Rectal smooth muscle tissue (tissue), 1 donor: ENCODE measurements around the gene PIAS4.
"Not testable (repeated sequence)": the region's sequence is repeated elsewhere in the genome, so short reads cannot be mapped to it uniquely, and the experiment has no call there.

Source experiments
- H3K27ac ChIP-seq: one replicate; pipeline ENCODE4 v1.7.0; 2013; ENCODE audit warnings: low read depth, low read length, inconsistent platforms
- H3K27me3 ChIP-seq: one replicate; pipeline ENCODE4 v1.7.0; 2013; ENCODE audit warnings: low read length; ENCODE audit not compliant: control insufficient read depth, insufficient read depth
- H3K36me3 ChIP-seq: one replicate; pipeline ENCODE4 v1.7.0; 2013; ENCODE audit warnings: low read length; ENCODE audit not compliant: control insufficient read depth, insufficient read depth
- H3K4me1 ChIP-seq: one replicate; pipeline ENCODE4 v1.7.0; 2013; ENCODE audit warnings: low read length; ENCODE audit not compliant: control insufficient read depth, insufficient read depth
- H3K4me3 ChIP-seq: one replicate; pipeline ENCODE4 v1.7.0; 2013; ENCODE audit warnings: low read length
- H3K9ac ChIP-seq: one replicate; pipeline ENCODE4 v1.7.0; 2013; ENCODE audit warnings: low read length

PIAS4 gene

DNA sequence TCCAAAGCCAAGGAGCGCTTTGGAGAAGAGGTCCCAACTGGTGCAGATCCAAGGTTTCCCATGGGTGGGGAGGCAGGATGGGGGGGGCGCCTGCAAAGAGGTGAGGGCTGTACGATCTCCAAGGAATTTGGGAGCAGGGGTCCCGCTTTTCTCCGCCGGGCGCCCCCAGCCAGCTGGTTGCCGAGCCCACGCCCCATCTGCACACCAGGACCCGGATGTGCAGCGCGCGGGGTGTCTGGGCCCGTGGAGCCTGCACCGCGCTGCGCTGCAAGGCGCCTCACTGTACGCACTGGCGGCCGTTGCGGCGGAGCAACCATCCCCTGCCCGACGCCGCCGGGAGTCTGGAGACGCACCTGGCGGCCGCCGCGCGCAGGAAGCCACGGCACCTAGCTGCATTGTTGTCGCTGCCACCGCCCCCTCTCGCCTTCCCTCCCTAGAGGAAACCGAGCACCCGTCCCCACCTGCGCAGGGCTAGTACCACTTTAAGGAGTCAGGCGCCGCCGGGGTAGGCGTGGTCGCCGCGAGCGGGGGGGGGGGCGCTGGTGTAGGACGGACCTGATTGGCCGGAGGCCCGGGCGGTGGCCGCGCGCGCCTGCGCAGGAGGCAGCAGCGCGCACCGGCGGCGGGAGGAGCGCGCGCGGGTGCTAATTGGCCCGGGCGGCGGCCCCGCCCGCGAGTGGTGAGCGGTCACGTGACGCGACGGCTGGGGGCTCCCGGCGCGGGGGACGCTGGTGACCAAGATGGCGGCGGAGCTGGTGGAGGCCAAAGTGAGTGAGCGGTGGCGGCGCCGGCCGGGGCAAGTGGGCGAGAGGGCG lies at the start of gene PIAS4:
Gene PIAS4, plus strand, starts transcription at position 716 of the 815 bp plus-strand sequence. Its CDS starts 25 bp downstream, at position 741.
- H3K9ac ChIP-seq, result peak within 1 kb of the TSS; percentile 77
- H3K4me1 ChIP-seq, result peaks cover 33% of the 10 kb centered on the region
- peak within 1 kb of the TSS; percentile 89 for H3K27ac ChIP-seq
- peaks cover 2% of the 10 kb centered on the region for H3K36me3 ChIP-seq
- H3K27me3 ChIP-seq, result no peaks in the 10 kb centered on the region
- H3K4me3 ChIP-seq, result peak within 1 kb of the TSS; percentile 97

DNA sequence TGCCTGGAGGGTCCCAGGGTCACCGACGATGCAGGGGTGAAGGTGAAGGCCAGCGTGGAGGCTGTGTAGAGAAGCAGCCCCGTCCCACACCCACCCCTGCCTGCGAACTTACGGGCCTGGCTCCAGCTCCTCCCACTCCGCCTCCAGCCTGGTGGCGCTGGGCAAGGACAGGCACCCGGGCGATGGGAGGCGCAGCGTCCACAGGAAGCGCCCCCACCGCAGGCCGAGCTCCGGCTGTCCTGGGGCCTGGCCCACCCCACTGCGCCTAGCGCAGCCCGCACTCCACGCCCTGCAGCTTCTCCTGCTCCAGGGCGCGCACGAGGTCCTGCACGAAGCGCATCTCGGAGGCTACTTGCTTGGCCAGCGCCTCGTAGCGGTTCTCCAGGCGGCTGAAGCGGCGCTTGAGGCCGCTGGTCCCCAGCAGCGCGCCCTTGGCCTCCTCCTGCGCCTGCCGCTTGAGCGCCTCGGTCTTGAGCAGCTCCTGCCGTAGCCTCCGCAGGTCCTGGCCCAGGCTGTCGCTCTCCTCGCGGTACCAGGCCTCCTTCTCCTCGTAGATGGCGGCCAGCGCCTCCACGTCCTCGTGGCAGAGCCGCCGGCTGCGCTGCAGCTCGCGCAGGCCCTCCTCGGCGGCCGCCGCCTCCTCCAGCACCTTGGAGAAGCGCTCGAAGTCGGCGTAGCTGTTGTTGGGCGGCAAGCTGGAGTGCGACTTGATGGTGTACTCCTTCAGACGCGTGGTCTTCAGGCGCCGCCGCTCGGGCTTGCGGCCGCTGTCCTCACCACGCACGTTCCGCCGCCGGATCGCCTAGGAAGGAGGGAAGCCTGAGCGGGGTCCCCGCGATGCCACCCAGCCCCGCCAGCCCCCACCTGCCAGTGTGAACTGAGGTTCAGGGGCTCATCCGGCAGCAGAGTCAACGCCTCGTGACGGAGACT lies 48.4 kb upstream of the PIAS4 start:
- H3K4me1 ChIP-seq, result peaks cover 3% of the 10 kb centered on the region
- no peaks in the 10 kb centered on the region for H3K27me3 ChIP-seq
- H3K4me3 ChIP-seq, result no peak overlapping the region
- H3K27ac ChIP-seq, result no peak overlapping the region
- H3K9ac ChIP-seq, result no peak overlapping the region
- H3K36me3 ChIP-seq, result peaks cover 47% of the 10 kb centered on the region

GRCh38 chr19:3959766-3960131 lies 47.8 kb upstream of the PIAS4 start:
- Histone ChIP-seq H3K4me1 (no peaks in the 10 kb centered on the region), H3K9ac (no peak overlapping the region), H3K27ac (no peak overlapping the region), H3K4me3 (no peak overlapping the region), H3K36me3 (peaks cover 51% of the 10 kb centered on the region), H3K27me3 (no peaks in the 10 kb centered on the region)

DNA sequence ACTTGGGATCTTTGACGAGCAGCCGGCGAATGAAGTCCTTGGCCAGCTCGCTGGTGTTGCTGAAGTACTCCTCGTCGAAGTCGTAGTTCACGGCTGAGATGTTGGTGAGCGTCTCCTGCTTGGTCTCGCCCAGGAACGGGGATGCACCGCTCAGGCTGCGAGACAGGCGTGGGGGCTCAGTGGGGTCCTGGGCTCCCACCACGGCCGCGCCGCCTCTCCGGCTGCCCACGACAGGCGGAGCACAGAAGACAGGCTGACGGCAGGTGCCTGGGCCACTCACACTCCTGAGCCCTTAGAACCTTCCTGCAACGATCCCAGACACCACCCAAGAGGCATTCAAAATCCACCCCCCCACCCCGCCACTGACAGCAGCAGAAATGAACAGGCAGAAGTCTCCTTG lies 46.5 kb upstream of the PIAS4 start:
- Histone ChIP-seq H3K4me1 (peaks cover 4% of the 10 kb centered on the region), H3K4me3 (no peak overlapping the region), H3K27ac (no peak overlapping the region), H3K36me3 (peaks cover 47% of the 10 kb centered on the region), H3K27me3 (no peaks in the 10 kb centered on the region), H3K9ac (no peak overlapping the region)

DNA sequence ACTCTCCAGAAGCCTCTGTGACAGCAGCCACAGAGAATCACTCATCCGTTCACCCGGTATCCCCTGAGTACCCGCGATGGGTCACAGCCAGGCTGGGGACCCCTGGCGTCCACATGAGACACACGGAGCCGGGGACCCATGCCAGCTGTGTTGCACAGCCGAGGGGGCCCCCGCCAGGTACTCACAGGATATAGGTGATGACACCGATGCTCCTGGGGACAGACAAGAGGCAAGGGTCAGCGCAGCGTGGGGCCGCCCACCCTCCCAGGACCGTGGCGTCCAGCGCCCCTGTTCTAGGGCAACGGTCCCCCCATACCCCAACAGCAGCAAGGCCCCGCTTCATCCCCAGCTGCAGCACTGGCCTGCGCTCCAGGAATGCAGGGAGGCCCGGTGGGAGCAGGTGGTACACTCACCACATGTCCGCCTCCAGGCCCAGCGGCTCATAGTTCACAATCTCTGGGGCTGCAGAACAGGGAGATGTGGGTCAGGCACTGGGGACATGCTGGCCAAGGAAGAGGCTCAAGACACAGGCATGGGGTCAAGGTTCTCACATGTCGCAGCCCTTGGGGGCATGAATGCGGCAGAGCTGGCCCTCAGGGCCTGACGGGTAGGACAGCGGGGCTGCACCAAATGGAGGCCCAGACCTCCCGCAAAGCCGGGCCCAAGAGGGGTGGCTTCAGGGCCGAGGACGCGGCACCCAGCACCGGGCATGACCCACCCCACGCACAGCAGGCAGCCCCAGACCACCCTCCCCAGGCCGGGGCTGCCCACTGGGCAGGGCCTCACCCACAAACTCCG lies 43.9 kb upstream of the PIAS4 start:
- Histone ChIP-seq H3K27me3 (no peaks in the 10 kb centered on the region), H3K27ac (no peak overlapping the region), H3K36me3 (peaks cover 40% of the 10 kb centered on the region)

DNA sequence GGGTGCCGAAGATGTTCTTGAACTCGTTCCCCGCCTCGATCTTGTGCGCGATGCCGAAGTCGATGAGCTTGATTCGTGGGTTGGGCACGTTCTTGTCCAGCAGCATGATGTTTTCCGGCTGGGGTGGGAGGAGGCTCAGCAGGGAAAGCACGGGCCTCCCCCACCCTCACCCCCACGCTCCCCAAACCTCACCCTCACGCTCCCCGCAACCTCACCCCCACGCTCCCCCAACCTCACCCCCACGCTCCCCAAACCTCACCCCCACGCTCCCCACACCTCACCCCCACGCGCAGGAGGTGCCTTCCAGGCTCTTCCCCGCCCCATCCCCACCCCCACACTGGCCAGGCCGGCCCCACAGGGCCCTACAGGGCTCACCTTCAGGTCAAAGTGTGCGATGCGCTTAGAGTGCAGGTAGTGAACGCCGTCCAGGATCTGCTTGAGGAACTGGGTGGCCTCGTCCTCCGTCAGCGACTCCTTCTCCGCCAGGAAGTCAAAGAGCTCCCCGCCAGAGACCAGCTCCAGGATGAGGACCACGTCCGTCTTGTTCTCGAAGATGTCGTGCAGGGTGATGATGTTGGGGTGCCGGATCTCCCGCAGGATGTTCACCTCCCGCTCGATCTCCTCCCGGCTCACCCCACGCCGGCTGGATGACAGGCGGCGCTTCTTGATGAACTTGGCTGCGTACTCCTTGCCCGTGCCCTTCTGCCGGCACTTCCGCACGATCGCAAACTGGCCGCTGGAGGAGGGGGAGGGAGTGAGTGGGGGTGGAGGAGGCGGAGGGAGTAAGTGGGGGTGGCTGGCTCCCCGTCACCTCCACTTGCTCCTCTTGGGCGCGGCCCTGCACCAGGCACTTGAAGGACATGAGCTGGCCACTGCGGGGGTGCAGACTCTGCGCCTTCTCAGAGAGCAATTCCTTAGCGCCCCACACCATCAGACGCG lies 43.0 kb upstream of the PIAS4 start:
- Histone ChIP-seq H3K27me3 (no peaks in the 10 kb centered on the region), H3K27ac (peak overlapping the region; percentile 19), H3K36me3 (peaks cover 33% of the 10 kb centered on the region), H3K4me3 (no peak overlapping the region), H3K9ac (no peak overlapping the region), H3K4me1 (peaks cover 30% of the 10 kb centered on the region)

More for the DNA sequence above, 43.9 kb upstream of the PIAS4 start:
- Histone ChIP-seq H3K9ac (no peak overlapping the region), H3K4me1 (peaks cover 24% of the 10 kb centered on the region), H3K4me3 (no peak overlapping the region)

DNA sequence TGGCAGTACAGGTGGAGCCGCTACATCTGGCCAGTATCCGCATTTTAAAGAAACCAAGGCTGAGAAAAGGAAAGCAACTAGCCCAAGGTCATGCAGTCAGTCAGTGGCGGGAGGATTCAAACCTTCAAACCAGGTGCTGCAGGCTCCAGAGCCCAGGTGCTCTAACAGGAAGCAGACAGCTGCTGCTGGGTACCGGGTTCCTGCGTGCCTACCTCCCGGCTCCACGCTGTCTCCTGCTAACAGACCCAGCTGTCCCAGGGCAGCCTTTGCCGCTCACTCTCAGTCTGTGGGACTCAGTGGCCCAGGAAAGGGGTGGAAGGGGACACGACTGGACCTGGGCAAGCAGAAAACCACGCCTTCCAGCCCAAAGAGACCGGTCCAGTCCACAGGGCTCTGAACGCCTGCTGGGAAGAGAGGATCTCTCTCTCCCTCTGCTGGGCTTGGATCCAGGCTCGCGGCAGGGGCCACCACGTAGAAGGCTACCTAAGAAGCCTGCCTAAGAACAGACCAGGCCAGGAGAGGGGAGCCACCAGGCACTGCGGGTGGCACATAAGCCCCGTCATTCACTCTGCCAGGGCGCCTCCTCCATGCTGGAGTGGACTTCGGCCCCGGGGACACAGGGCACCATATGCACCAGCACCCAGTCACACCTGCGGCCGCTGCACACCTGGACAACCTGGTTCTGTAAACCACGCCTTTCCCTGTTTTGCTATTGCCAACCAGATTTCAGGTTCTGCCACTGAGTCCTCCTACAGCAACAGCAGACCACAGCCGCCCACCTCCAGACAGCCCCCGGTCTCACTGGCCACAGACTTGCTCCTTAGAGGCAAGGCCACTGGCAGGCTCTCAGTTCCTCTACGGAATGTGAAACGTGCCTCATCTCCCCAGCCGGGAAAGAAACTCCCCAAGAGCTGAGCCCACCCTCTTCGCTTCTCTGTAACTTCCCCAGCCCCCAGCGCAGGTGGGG lies 41.2 kb upstream of the PIAS4 start:
- Histone ChIP-seq H3K9ac (no peak overlapping the region), H3K4me1 (peaks cover 36% of the 10 kb centered on the region), H3K27ac (peak overlapping the region; percentile 99), H3K36me3 (peaks cover 23% of the 10 kb centered on the region), H3K27me3 (no peaks in the 10 kb centered on the region), H3K4me3 (peak overlapping the region; percentile 40)

DNA sequence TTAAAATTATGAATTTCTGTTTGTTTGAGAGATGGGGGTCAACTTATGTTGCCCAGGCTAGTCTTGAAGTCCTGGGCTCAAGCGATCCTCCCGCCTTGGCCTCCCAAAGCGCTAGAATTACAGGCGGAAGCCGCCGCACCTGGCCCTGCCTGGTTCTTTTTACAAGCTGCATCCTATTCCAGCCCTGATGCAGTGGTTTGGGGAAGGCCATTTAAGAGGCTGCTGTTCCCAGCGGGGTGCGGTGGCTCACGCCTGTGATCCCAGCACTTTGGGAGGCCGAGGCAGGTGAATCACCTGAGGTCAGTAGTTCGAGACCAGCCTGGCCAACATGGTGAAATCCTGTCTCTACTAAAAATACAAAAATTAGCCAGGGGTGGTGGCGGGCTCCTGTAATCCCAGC lies 39.6 kb upstream of the PIAS4 start:
- H3K9ac ChIP-seq, H3K27me3 ChIP-seq, H3K4me3 ChIP-seq: not testable (repeated sequence)
- peaks cover 36% of the 10 kb centered on the region for H3K4me1 ChIP-seq
- H3K27ac ChIP-seq, result peak overlapping the region; percentile 99
- peaks cover 15% of the 10 kb centered on the region for H3K36me3 ChIP-seq

GRCh38 chr19:3968556-3969434 lies 38.7 kb upstream of the PIAS4 start:
- Histone ChIP-seq H3K4me1 (peaks cover 36% of the 10 kb centered on the region), H3K9ac (peak overlapping the region; percentile 17), H3K27me3 (no peaks in the 10 kb centered on the region), H3K4me3 (peak overlapping the region; percentile 94), H3K36me3 (peaks cover 8% of the 10 kb centered on the region), H3K27ac (peak overlapping the region; percentile 99)
